Skin epidermis (tissue), 12 donors: ENCODE measurements around the gene LRRC8D.
A peak's percentile ranks its signal among the peaks of the same experiment; 100 is the strongest.
"Not testable (repeated sequence)": the region's sequence is repeated elsewhere in the genome, so short reads cannot be mapped to it uniquely, and the experiment has no call there.

Source experiments
- H3K27ac ChIP-seq, 21 experiments: fragments of 200-600 bp; sonication (generic) in 11 of 21; one replicate each; pipeline ENCODE4 v1.5.0; 2020; ENCODE audit warnings: mild to moderate bottlenecking in 3 of 21, inconsistent platforms in 2 of 21, moderate library complexity in 2 of 21
- H3K4me3 ChIP-seq, 7 experiments: fragments of 200-600 bp; sonication (generic) in 2 of 7; one replicate each; pipeline ENCODE4 v1.5.0; 2020; ENCODE audit warnings: inconsistent platforms in 2 of 7, mild to moderate bottlenecking in 2 of 7, moderate library complexity in 1 of 7

LRRC8D gene

GRCh38 chr1:89905395-89906058, 84.7 kb downstream of the LRRC8D start:
- Histone ChIP-seq H3K27ac (no peak overlapping the region), H3K4me3 (no peak overlapping the region)

GRCh38 chr1:89906088-89906487, 85.3 kb downstream of the LRRC8D start:
- H3K27ac ChIP-seq: no peak overlapping the region
- H3K4me3 ChIP-seq: no peak overlapping the region

- H3K4me3 ChIP-seq: no peak overlapping the region
- H3K27ac ChIP-seq: no peak overlapping the region
Measured at GRCh38 chr1:89907727-89908212, 86.9 kb downstream of the LRRC8D start.

GRCh38 chr1:89908273-89908671, 87.4 kb downstream of the LRRC8D start:
- H3K4me3 ChIP-seq: no peak overlapping the region
- peak overlapping the region in 7 of 21 experiments; percentile 5 to 63 (median 29) for H3K27ac ChIP-seq

GRCh38 chr1:89908672-89909436, 88.0 kb downstream of the LRRC8D start:
- peak overlapping the region in 9 of 21 experiments; percentile 5 to 63 (median 28) for H3K27ac ChIP-seq
- H3K4me3 ChIP-seq: no peak overlapping the region

- Histone ChIP-seq H3K4me3 (no peak overlapping the region), H3K27ac (no peak overlapping the region)
Measured at GRCh38 chr1:89910268-89910667, 89.4 kb downstream of the LRRC8D start.

- Histone ChIP-seq H3K27ac (no peak overlapping the region), H3K4me3 (no peak overlapping the region)
Measured at GRCh38 chr1:89910780-89911179, 89.9 kb downstream of the LRRC8D start.

- no peak overlapping the region for H3K27ac ChIP-seq
- no peak overlapping the region for H3K4me3 ChIP-seq
Measured at GRCh38 chr1:89911191-89911991, 90.6 kb downstream of the LRRC8D start.

- Histone ChIP-seq H3K27ac (no peak overlapping the region), H3K4me3 (no peak overlapping the region)
Measured at GRCh38 chr1:89912073-89912472, 91.2 kb downstream of the LRRC8D start.

GRCh38 chr1:89913353-89914095, 92.7 kb downstream of the LRRC8D start:
- no peak overlapping the region for H3K4me3 ChIP-seq
- no peak overlapping the region for H3K27ac ChIP-seq

- no peak overlapping the region for H3K27ac ChIP-seq
Measured at GRCh38 chr1:89917353-89917752, 96.5 kb downstream of the LRRC8D start.

GRCh38 chr1:89918127-89918793, 97.4 kb downstream of the LRRC8D start:
- no peak overlapping the region for H3K27ac ChIP-seq
- no peak overlapping the region for H3K4me3 ChIP-seq

More at GRCh38 chr1:89917353-89917752, 96.5 kb downstream of the LRRC8D start:
- no peak overlapping the region for H3K4me3 ChIP-seq

- no peak overlapping the region for H3K4me3 ChIP-seq
- no peak overlapping the region for H3K27ac ChIP-seq
Measured at GRCh38 chr1:89918794-89919155, 97.9 kb downstream of the LRRC8D start.

GRCh38 chr1:89919174-89919573, 98.3 kb downstream of the LRRC8D start:
- Histone ChIP-seq H3K27ac (no peak overlapping the region), H3K4me3 (no peak overlapping the region)

GRCh38 chr1:89922911-89923310, 102.1 kb downstream of the LRRC8D start:
- no peak overlapping the region for H3K4me3 ChIP-seq
- no peak overlapping the region for H3K27ac ChIP-seq

GRCh38 chr1:89923517-89923916, 102.7 kb downstream of the LRRC8D start:
- no peak overlapping the region for H3K27ac ChIP-seq
- H3K4me3 ChIP-seq: no peak overlapping the region

GRCh38 chr1:89924075-89924474, 103.2 kb downstream of the LRRC8D start:
- not testable (repeated sequence) for H3K27ac ChIP-seq, H3K4me3 ChIP-seq

GRCh38 chr1:89927049-89927448, 106.2 kb downstream of the LRRC8D start:
- Histone ChIP-seq H3K4me3 (no peak overlapping the region), H3K27ac (no peak overlapping the region)

GRCh38 chr1:89927478-89927877, 106.6 kb downstream of the LRRC8D start:
- Histone ChIP-seq H3K27ac (no peak overlapping the region), H3K4me3 (no peak overlapping the region)
